ENCODE measurements around the gene RAB11FIP4. TPM values are rescaled to one million over a fixed set of nuclear protein-coding genes. Genes with fewer than 3 reads are reported as not detected.

Gene RAB11FIP4
- total and polyA plus RNA-seq, 2 donors (not counting 3 experiments of a cell fraction or from before 2014, with no cell fraction given), result 0.08 to 0.38 TPM

GRCh38 chr17:31536451-31536850 is 145.0 kb downstream of the RAB11FIP4 start:
- no peak overlapping the region for H2AFZ ChIP-seq (ENCODE audit: low read depth, low read length)
- dilution Hi-C loops (cut with MboI; ENCODE audit: extremely low pct_ligation_motif_present, low sequenced_read_pairs) (no loop called here), intact Hi-C loops (cut with micrococcal nuclease) (no loop called here)
- no peaks in the 10 kb centered on the region for H4K20me1 ChIP-seq (replicated peaks; ENCODE audit: control insufficient read depth, extremely low read depth, insufficient read depth, low read length)
- ChIA-PET CTCF (no interaction called here), POLR2A (no interaction called here)
- DNase-seq (ENCODE audit: low read depth, low spot score) (no peak), FAIRE-seq (no peak)
- peaks cover 0 to 2% of the 10 kb centered on the region in 2 experiments for H3K27me3 ChIP-seq (ENCODE audit: control insufficient read depth in 2 of 2, insufficient read depth in 2 of 2, low read length in 2 of 2)
- H3K9me3 ChIP-seq (replicated peaks; ENCODE audit: control insufficient read depth, insufficient read depth, low read length), result no peaks in the 10 kb centered on the region
- no peaks in the 10 kb centered on the region for H3K4me1 ChIP-seq (ENCODE audit: control insufficient read depth, extremely low read depth, insufficient read depth, low read length)
- H3K27ac ChIP-seq (ENCODE audit: insufficient read depth, low read depth, low read length), result no peak overlapping the region
- no peak overlapping the region for H3K9ac ChIP-seq (replicated peaks; ENCODE audit: extremely low read depth, insufficient read depth, low read length)
- TF ChIP-seq MAX (IDR thresholded peaks at IDR 0.05; ENCODE audit: insufficient read depth, insufficient read length) (no peak), EZH2 (IDR thresholded peaks at IDR 0.05; ENCODE audit: borderline replicate concordance, low read depth, low read length, severe bottlenecking) (no peak), POLR2AphosphoS5 (IDR thresholded peaks at IDR 0.05; ENCODE audit: insufficient read depth, low read depth, low read length) (no peak), CTCF (IDR thresholded peaks at IDR 0.05; ENCODE audit: extremely low read depth in 1 of 2, insufficient read depth in 1 of 2, low read depth in 1 of 2, low read length in 2 of 2) (no peak), MYC (IDR thresholded peaks at IDR 0.05; ENCODE audit: low read depth, low read length) (no peak), GATA2 (IDR thresholded peaks at IDR 0.05; ENCODE audit: insufficient read depth, insufficient read length, low read depth, low read length) (no peak), FOS (IDR thresholded peaks at IDR 0.05; ENCODE audit: borderline replicate concordance, insufficient read depth, low read length) (no peak), JUN (IDR thresholded peaks at IDR 0.05; ENCODE audit: borderline replicate concordance, insufficient read depth, insufficient read length, low read depth) (no peak), POLR2A (IDR thresholded peaks at IDR 0.05; ENCODE audit: low read depth, low read length) (no peak)
- H3K36me3 ChIP-seq (ENCODE audit: control insufficient read depth in 2 of 2, extremely low read depth in 1 of 2, insufficient read depth in 2 of 2, low read length in 2 of 2), result no peaks in the 10 kb centered on the region
- no peaks in the 10 kb centered on the region for H3K79me2 ChIP-seq (ENCODE audit: control insufficient read depth, insufficient read depth, low read length)
- no peak overlapping the region for H3K4me3 ChIP-seq (replicated peaks in 1 of 3; ENCODE audit: insufficient read depth in 1 of 3, low read depth in 1 of 3, low read length in 3 of 3)
- H3K4me2 ChIP-seq (ENCODE audit: insufficient read depth, low read length), result no peak overlapping the region
- H3K9me1 ChIP-seq (replicated peaks; ENCODE audit: control insufficient read depth, extremely low read depth, insufficient read depth, low read length), result no peaks in the 10 kb centered on the region
- BruUV-seq (replicated peaks), result no TSS peak
